Measurements from ENCODE around the gene SLC35F6. TPM values are rescaled to one million over a fixed set of nuclear protein-coding genes. Genes with fewer than 3 reads are reported as not detected.
A peak's percentile ranks its signal among the peaks of the same experiment; 100 is the strongest.

The SLC35F6 gene
- total and polyA plus RNA-seq, 9 of the 15 experiments (the other 6 are each of a cell fraction or from before 2014, with no cell fraction given), result 11.9 to 47.3 (median 22.5) TPM

GRCh38 chr2:26723991-26724750 lies 39.9 kb upstream of the SLC35F6 start (continued):
- TF ChIP-seq ZNF592 (IDR thresholded peaks at IDR 0.05) (peak; percentile 97), MECOM (CRISPR knock-in tag; IDR thresholded peaks at IDR 0.05) (0 out of 2 replicates have a peak, but pooled peaks have one; percentile 35), ARID1B (IDR thresholded peaks at IDR 0.05) (peak; percentile 77), CTCFL (IDR thresholded peaks at IDR 0.05; ENCODE audit: borderline replicate concordance, insufficient read depth, low read depth, low read length, poor library complexity, severe bottlenecking) (no peak), TAL1 (IDR thresholded peaks at IDR 0.05) (no peak), ZMIZ1 (IDR thresholded peaks at IDR 0.05; ENCODE audit: low read depth in 2 of 2, low read length in 2 of 2) (no peak), MITF (IDR thresholded peaks at IDR 0.05) (no peak), ZNF79 (CRISPR knock-in tag; IDR thresholded peaks at IDR 0.05; ENCODE audit: low read depth) (no peak), MNT (conservative IDR thresholded peaks at IDR 0.05) (no peak; a peak in 1 of 4 replicates), CHD2 (IDR thresholded peaks at IDR 0.05; ENCODE audit: low read depth, low read length) (no peak), MYNN (IDR thresholded peaks at IDR 0.05) (no peak; the same call in 1 of the 2 replicates), MYNN (CRISPR knock-in tag; IDR thresholded peaks at IDR 0.05) (no peak), ZNF212 (CRISPR knock-in tag; IDR thresholded peaks at IDR 0.05) (no peak), TGIF2 (CRISPR knock-in tag; IDR thresholded peaks at IDR 0.05) (no peak)

Measured in K562 (cell line).